ENCODE measurements around the gene STPG1. TPM values are rescaled to one million over a fixed set of nuclear protein-coding genes. Genes with fewer than 3 reads are reported as not detected.

The STPG1 gene
- total and polyA plus RNA-seq, 9 of the 15 experiments (the other 6 are each of a cell fraction or from before 2014, with no cell fraction given), result 5.0 to 11.9 (median 8.3) TPM

- TF ChIP-seq, protein P1, sequence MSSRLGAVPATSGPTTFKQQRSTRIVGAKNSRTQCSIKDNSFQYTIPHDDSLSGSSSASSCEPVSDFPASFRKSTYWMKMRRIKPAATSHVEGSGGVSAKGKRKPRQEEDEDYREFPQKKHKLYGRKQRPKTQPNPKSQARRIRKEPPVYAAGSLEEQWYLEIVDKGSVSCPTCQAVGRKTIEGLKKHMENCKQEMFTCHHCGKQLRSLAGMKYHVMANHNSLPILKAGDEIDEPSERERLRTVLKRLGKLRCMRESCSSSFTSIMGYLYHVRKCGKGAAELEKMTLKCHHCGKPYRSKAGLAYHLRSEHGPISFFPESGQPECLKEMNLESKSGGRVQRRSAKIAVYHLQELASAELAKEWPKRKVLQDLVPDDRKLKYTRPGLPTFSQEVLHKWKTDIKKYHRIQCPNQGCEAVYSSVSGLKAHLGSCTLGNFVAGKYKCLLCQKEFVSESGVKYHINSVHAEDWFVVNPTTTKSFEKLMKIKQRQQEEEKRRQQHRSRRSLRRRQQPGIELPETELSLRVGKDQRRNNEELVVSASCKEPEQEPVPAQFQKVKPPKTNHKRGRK (tag; IDR thresholded peaks at IDR 0.05), result no peak
- TF ChIP-seq, protein P2, sequence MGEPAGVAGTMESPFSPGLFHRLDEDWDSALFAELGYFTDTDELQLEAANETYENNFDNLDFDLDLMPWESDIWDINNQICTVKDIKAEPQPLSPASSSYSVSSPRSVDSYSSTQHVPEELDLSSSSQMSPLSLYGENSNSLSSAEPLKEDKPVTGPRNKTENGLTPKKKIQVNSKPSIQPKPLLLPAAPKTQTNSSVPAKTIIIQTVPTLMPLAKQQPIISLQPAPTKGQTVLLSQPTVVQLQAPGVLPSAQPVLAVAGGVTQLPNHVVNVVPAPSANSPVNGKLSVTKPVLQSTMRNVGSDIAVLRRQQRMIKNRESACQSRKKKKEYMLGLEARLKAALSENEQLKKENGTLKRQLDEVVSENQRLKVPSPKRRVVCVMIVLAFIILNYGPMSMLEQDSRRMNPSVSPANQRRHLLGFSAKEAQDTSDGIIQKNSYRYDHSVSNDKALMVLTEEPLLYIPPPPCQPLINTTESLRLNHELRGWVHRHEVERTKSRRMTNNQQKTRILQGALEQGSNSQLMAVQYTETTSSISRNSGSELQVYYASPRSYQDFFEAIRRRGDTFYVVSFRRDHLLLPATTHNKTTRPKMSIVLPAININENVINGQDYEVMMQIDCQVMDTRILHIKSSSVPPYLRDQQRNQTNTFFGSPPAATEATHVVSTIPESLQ (CRISPR knock-in tag; IDR thresholded peaks at IDR 0.05), result peak; percentile 82; the same call in 1 of the 2 replicates
Measured at GRCh38 chr1:24415910-24416665, 2.5 kb upstream of the STPG1 start (continued).

- ChIA-PET CTCF (ENCODE audit: low intra/inter-chr PET ratio) (interaction anchor here (0.7 kb wide), 1 partner anchor 220 kb away, joined by 5 read pairs; no protein-coding TSS in a partner anchor), POLR2A (interaction anchor here (0.6 to 1.3 kb wide), 10 partner anchors 9 to 818 kb away, joined by 3 to 21 read pairs (median 4); no protein-coding TSS in a partner anchor)
- Histone ChIP-seq H3K9me1 (ENCODE audit: control insufficient read depth, insufficient read depth, low read length) (no peaks in the 10 kb centered on the region), H3K27ac (ENCODE audit: extremely low read depth, low read depth, low read length) (peak within 1 kb of the TSS; percentile 64), H3K27me3 (ENCODE audit: control insufficient read depth in 2 of 2, insufficient read depth in 2 of 2, low read length in 2 of 2) (no peaks in the 10 kb centered on the region), H3K9ac (ENCODE audit: insufficient read depth in 1 of 2, low read depth in 2 of 2, low read length in 2 of 2) (peak within 1 kb of the TSS; percentile 61 to 88), H3K4me2 (ENCODE audit: insufficient read depth, low read length) (peak within 1 kb of the TSS; percentile 88), H3K36me3 (ENCODE audit: control insufficient read depth, insufficient read depth, low read length) (peaks cover 15% of the 10 kb centered on the region; the same call in 1 of the 3 replicates), H2AFZ (ENCODE audit: low read depth, low read length) (peak within 1 kb of the TSS; percentile 94), H3K4me3 (peak within 1 kb of the TSS; percentile 53), H3K4me1 (replicated peaks in 1 of 2; ENCODE audit: control insufficient read depth in 2 of 2, insufficient read depth in 2 of 2, low read length in 2 of 2) (peaks cover 54 to 55% of the 10 kb centered on the region in 2 experiments), H3K9me3 (replicated peaks; ENCODE audit: control insufficient read depth, insufficient read depth, low read depth, low read length) (no peaks in the 10 kb centered on the region), H3K79me2 (ENCODE audit: control insufficient read depth, insufficient read depth, low read length) (peaks cover 41% of the 10 kb centered on the region), H4K20me1 (replicated peaks; ENCODE audit: control insufficient read depth, insufficient read depth, low read length) (peaks cover 4% of the 10 kb centered on the region; the same call in 1 of the 2 replicates)
- DNase-seq (ENCODE audit: extremely low read depth in 1 of 4, low spot score in 3 of 4), result peak; percentile 91 to 100 (median 95)
- 3% methylated on average over 26 of the region's 28 CpGs for WGBS (ENCODE audit: insufficient coverage, low coverage, missing lambda C conversion rate)
- peak; percentile 90 for ATAC-seq
- FAIRE-seq, result peak; percentile 96
- in situ Hi-C loops (cut with MboI) (no loop called here), intact Hi-C loops (cut with micrococcal nuclease) (loop anchor here (5.0 kb wide), 2 partner anchors 87 to 112 kb away; partner anchors contain the start of gene RCAN3)
- BruUV-seq (replicated peaks), result no TSS peak
- TF ChIP-seq FOXA3 (CRISPR knock-in tag; conservative IDR thresholded peaks at IDR 0.05 in 1 of 2, IDR thresholded peaks at IDR 0.05 in 1 of 2), result no peak
- TF ChIP-seq HSF4 (CRISPR knock-in tag; IDR thresholded peaks at IDR 0.05; ENCODE audit: borderline replicate concordance), result no peak
- TF ChIP-seq, protein P3, sequence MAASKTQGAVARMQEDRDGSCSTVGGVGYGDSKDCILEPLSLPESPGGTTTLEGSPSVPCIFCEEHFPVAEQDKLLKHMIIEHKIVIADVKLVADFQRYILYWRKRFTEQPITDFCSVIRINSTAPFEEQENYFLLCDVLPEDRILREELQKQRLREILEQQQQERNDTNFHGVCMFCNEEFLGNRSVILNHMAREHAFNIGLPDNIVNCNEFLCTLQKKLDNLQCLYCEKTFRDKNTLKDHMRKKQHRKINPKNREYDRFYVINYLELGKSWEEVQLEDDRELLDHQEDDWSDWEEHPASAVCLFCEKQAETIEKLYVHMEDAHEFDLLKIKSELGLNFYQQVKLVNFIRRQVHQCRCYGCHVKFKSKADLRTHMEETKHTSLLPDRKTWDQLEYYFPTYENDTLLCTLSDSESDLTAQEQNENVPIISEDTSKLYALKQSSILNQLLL (CRISPR knock-in tag; IDR thresholded peaks at IDR 0.05; ENCODE audit: borderline replicate concordance), result no peak
- TF ChIP-seq POLR2H (tag; IDR thresholded peaks at IDR 0.05; ENCODE audit: low read depth), result no peak
- no peak for TF ChIP-seq MBD1 (CRISPR knock-in tag; IDR thresholded peaks at IDR 0.05)
- TF ChIP-seq ZNF12 (CRISPR knock-in tag; IDR thresholded peaks at IDR 0.05), result no peak
- TF ChIP-seq RBM22 (IDR thresholded peaks at IDR 0.05; ENCODE audit: low read depth, low read length, poor library complexity, severe bottlenecking), result no peak
- TF ChIP-seq TAF9B (IDR thresholded peaks at IDR 0.05; ENCODE audit: partially characterized antibody), result no peak
- no peak for TF ChIP-seq CBX5 (IDR thresholded peaks at IDR 0.05; ENCODE audit: borderline replicate concordance, low read depth)
Measured at GRCh38 chr1:24415334-24415909, 1.8 kb upstream of the STPG1 start, which contains the start of gene NIPAL3. Gene NIPAL3, plus strand, starts transcription at chr1:24415802. Its CDS starts 3,746 bp downstream, at chr1:24419548.
